Uterus (tissue), 4 donors: ENCODE measurements around the gene PKD1L1. TPM values are rescaled to one million over a fixed set of nuclear protein-coding genes. Genes with fewer than 3 reads are reported as not detected.

Experiments used
- DNase-seq, 2 donors: peaks; one replicate each; pipeline ENCODE4 v3.0.0-alpha.2; 2019 to 2020
- H3K27ac ChIP-seq, 2 donors: fragments of 200-600 bp; sonication (generic); 1 replicate in 1 of 2; 2 replicates in 1 of 2; pipeline ENCODE4 v1.5.1; 2016 to 2018
- H3K27me3 ChIP-seq, 2 donors: fragments of 200-600 bp; sonication (generic); one replicate each; pipeline ENCODE4 v1.5.1; 2018 to 2019; ENCODE audit warnings: control low read depth in 1 of 2
- H3K36me3 ChIP-seq, 2 donors: fragments of 200-600 bp; sonication (generic); one replicate each; pipeline ENCODE4 v1.5.1; 2019; ENCODE audit warnings: control low read depth in 1 of 2
- H3K4me1 ChIP-seq, 2 donors: fragments of 200-600 bp; sonication (generic); one replicate each; pipeline ENCODE4 v1.5.1; 2018 to 2019; ENCODE audit warnings: control low read depth in 1 of 2
- H3K4me3 ChIP-seq, 2 donors: fragments of 200-600 bp; sonication (generic); 1 replicate in 1 of 2; 2 replicates in 1 of 2; pipeline ENCODE4 v1.5.1; 2018 to 2019; ENCODE audit warnings: mild to moderate bottlenecking in 1 of 2
- H3K9me3 ChIP-seq, 2 donors: fragments of 200-600 bp; sonication (generic); one replicate each; pipeline ENCODE4 v1.5.1; 2019; ENCODE audit warnings: control low read depth in 1 of 2
- CTCF ChIP-seq, 4 experiments: fragments of 200-600 bp in 2 of 4; fragments of 450-650 bp in 2 of 4; sonication (generic) in 2 of 4; IDR thresholded peaks; one replicate each; pipeline ENCODE4 v1.5.1; 2016 to 2019; ENCODE audit warnings: antibody characterized with exemption in 4 of 4, mild to moderate bottlenecking in 2 of 4, moderate library complexity in 1 of 4
- POLR2A ChIP-seq, 2 donors: fragments of 450-650 bp; IDR thresholded peaks; one replicate each; pipeline ENCODE4 v1.6.1; 2016; ENCODE audit warnings: antibody characterized with exemption in 2 of 2, mild to moderate bottlenecking in 1 of 2, moderate library complexity in 1 of 2
- intact Hi-C: fragments of 100-400 bp; cut with DNase I; formaldehyde crosslinking; loops from one replicate; pipeline ENCODE4 v1.15.1; 2023; ENCODE audit warnings: low total_unique reads
- total RNA-seq, 4 donors: library from RNA; depleted of rRNA in 3 of 4; stranded (reverse); fragments of >200 nt in 3 of 4; gene quantifications; one replicate each; pipeline versions ENCODE4 v1.1.0 to v1.2.4, GENCODE V29; 2014 to 2023
- donor health status: DM: yes; HTN: yes; CAD: no.

Gene PKD1L1
- total RNA-seq, 4 donors from 2014 or later: under 0.01 to 3.8 (median 0.74) TPM

- TF ChIP-seq CTCF (IDR thresholded peaks at IDR 0.05) (no peak), POLR2A (IDR thresholded peaks at IDR 0.05) (no peak)
- Histone ChIP-seq H3K27ac (no peak overlapping the region), H3K27me3 (no peaks in the 10 kb centered on the region), H3K9me3 (no peaks in the 10 kb centered on the region), H3K4me3 (no peak overlapping the region), H3K4me1 (no peaks in the 10 kb centered on the region), H3K36me3 (no peaks in the 10 kb centered on the region)
- DNase-seq: no peak
- intact Hi-C loops: no loop called here
Observed at GRCh38 chr7:47803846-47804245, 144.4 kb downstream of the PKD1L1 start.

- Histone ChIP-seq H3K27ac (no peak overlapping the region), H3K4me1 (no peaks in the 10 kb centered on the region), H3K36me3 (no peaks in the 10 kb centered on the region), H3K4me3 (no peak overlapping the region), H3K27me3 (no peaks in the 10 kb centered on the region), H3K9me3 (no peaks in the 10 kb centered on the region)
- DNase-seq: no peak
- intact Hi-C loops: no loop called here
- no peak for TF ChIP-seq CTCF (IDR thresholded peaks at IDR 0.05)
- no peak for TF ChIP-seq POLR2A (IDR thresholded peaks at IDR 0.05)
Observed at GRCh38 chr7:47803025-47803424, 145.2 kb downstream of the PKD1L1 start.

- Histone ChIP-seq H3K4me3 (no peak overlapping the region), H3K9me3 (no peaks in the 10 kb centered on the region), H3K27me3 (no peaks in the 10 kb centered on the region), H3K36me3 (no peaks in the 10 kb centered on the region), H3K27ac (no peak overlapping the region), H3K4me1 (no peaks in the 10 kb centered on the region)
- DNase-seq: no peak
- intact Hi-C loops: no loop called here
- TF ChIP-seq CTCF (IDR thresholded peaks at IDR 0.05) (no peak), POLR2A (IDR thresholded peaks at IDR 0.05) (no peak)
Observed at GRCh38 chr7:47801423-47801822, 146.8 kb downstream of the PKD1L1 start.

- H3K4me1 ChIP-seq: no peaks in the 10 kb centered on the region
- intact Hi-C loops: no loop called here
- TF ChIP-seq POLR2A (IDR thresholded peaks at IDR 0.05): no peak
- no peak for TF ChIP-seq CTCF (IDR thresholded peaks at IDR 0.05)
- no peaks in the 10 kb centered on the region for H3K27me3 ChIP-seq
- H3K4me3 ChIP-seq: no peak overlapping the region
- H3K36me3 ChIP-seq: no peaks in the 10 kb centered on the region
- H3K9me3 ChIP-seq: no peaks in the 10 kb centered on the region
- H3K27ac ChIP-seq: no peak overlapping the region
- DNase-seq: no peak
Observed at GRCh38 chr7:47799524-47799923, 148.7 kb downstream of the PKD1L1 start.

- Histone ChIP-seq H3K27me3 (no peaks in the 10 kb centered on the region), H3K9me3 (no peaks in the 10 kb centered on the region), H3K4me3 (no peak overlapping the region), H3K27ac (no peak overlapping the region), H3K4me1 (no peaks in the 10 kb centered on the region), H3K36me3 (no peaks in the 10 kb centered on the region)
- TF ChIP-seq CTCF (IDR thresholded peaks at IDR 0.05) (no peak), POLR2A (IDR thresholded peaks at IDR 0.05) (no peak)
- DNase-seq: no peak
- intact Hi-C loops: no loop called here
Observed at GRCh38 chr7:47796347-47796746, 151.9 kb downstream of the PKD1L1 start.
